ENCODE data around the gene ALCAM.

ALCAM gene

GRCh38 chr3:105427332-105427731, 60.6 kb downstream of the ALCAM start:
- WGBS (ENCODE audit: insufficient coverage, insufficient read length): no CpG with 5 or more reads among the region's 1 CpG
- H3K4me1 ChIP-seq (ENCODE audit: control insufficient read depth, insufficient read depth, low read length): peaks cover 5% of the 10 kb centered on the region
- H3K27me3 ChIP-seq (ENCODE audit: control insufficient read depth, insufficient read depth, low read length): no peaks in the 10 kb centered on the region
- no peaks in the 10 kb centered on the region for H3K36me3 ChIP-seq (ENCODE audit: control insufficient read depth, insufficient read depth, low read length)
- H3K4me3 ChIP-seq (ENCODE audit: low read length): no peak overlapping the region
- H3K27ac ChIP-seq (ENCODE audit: low read length): no peak overlapping the region
- DNase-seq (ENCODE audit: low read depth, low spot score): no peak
- H3K9me3 ChIP-seq (ENCODE audit: control insufficient read depth, insufficient read depth, low read length): no peaks in the 10 kb centered on the region

GRCh38 chr3:105429034-105429762, 62.5 kb downstream of the ALCAM start:
- DNase-seq (ENCODE audit: low read depth, low spot score): no peak
- no peak overlapping the region for H3K4me3 ChIP-seq (ENCODE audit: low read length)
- no peak overlapping the region for H3K27ac ChIP-seq (ENCODE audit: low read length)
- no peaks in the 10 kb centered on the region for H3K36me3 ChIP-seq (ENCODE audit: control insufficient read depth, insufficient read depth, low read length)
- H3K4me1 ChIP-seq (ENCODE audit: control insufficient read depth, insufficient read depth, low read length): peaks cover 5% of the 10 kb centered on the region
- no peaks in the 10 kb centered on the region for H3K27me3 ChIP-seq (ENCODE audit: control insufficient read depth, insufficient read depth, low read length)
- H3K9me3 ChIP-seq (ENCODE audit: control insufficient read depth, insufficient read depth, low read length): no peaks in the 10 kb centered on the region

- peaks cover 5% of the 10 kb centered on the region for H3K4me1 ChIP-seq (ENCODE audit: control insufficient read depth, insufficient read depth, low read length)
- DNase-seq (ENCODE audit: low read depth, low spot score): no peak
- no peak overlapping the region for H3K4me3 ChIP-seq (ENCODE audit: low read length)
- no peaks in the 10 kb centered on the region for H3K9me3 ChIP-seq (ENCODE audit: control insufficient read depth, insufficient read depth, low read length)
- no peak overlapping the region for H3K27ac ChIP-seq (ENCODE audit: low read length)
- no peaks in the 10 kb centered on the region for H3K36me3 ChIP-seq (ENCODE audit: control insufficient read depth, insufficient read depth, low read length)
- no CpG with 5 or more reads among the region's 2 CpGs for WGBS (ENCODE audit: insufficient coverage, insufficient read length)
- no peaks in the 10 kb centered on the region for H3K27me3 ChIP-seq (ENCODE audit: control insufficient read depth, insufficient read depth, low read length)
These were observed 63.7 kb downstream of the ALCAM start for GRCh38 chr3:105430455-105430854.

- H3K9me3 ChIP-seq (ENCODE audit: control insufficient read depth, insufficient read depth, low read length): no peaks in the 10 kb centered on the region
- H3K4me1 ChIP-seq (ENCODE audit: control insufficient read depth, insufficient read depth, low read length): peaks cover 5% of the 10 kb centered on the region
- WGBS (ENCODE audit: insufficient coverage, insufficient read length): no CpG with 5 or more reads among the region's 2 CpGs
- no peaks in the 10 kb centered on the region for H3K27me3 ChIP-seq (ENCODE audit: control insufficient read depth, insufficient read depth, low read length)
- H3K27ac ChIP-seq (ENCODE audit: low read length): no peak overlapping the region
- no peak for DNase-seq (ENCODE audit: low read depth, low spot score)
- no peaks in the 10 kb centered on the region for H3K36me3 ChIP-seq (ENCODE audit: control insufficient read depth, insufficient read depth, low read length)
- H3K4me3 ChIP-seq (ENCODE audit: low read length): no peak overlapping the region
These were observed 64.5 kb downstream of the ALCAM start for GRCh38 chr3:105431200-105431599.

GRCh38 chr3:105435277-105435676, 68.6 kb downstream of the ALCAM start:
- no peak for DNase-seq (ENCODE audit: low read depth, low spot score)
- Histone ChIP-seq H3K27ac (ENCODE audit: low read length) (no peak overlapping the region), H3K9me3 (ENCODE audit: control insufficient read depth, insufficient read depth, low read length) (no peaks in the 10 kb centered on the region), H3K36me3 (ENCODE audit: control insufficient read depth, insufficient read depth, low read length) (no peaks in the 10 kb centered on the region), H3K4me3 (ENCODE audit: low read length) (no peak overlapping the region), H3K27me3 (ENCODE audit: control insufficient read depth, insufficient read depth, low read length) (no peaks in the 10 kb centered on the region), H3K4me1 (ENCODE audit: control insufficient read depth, insufficient read depth, low read length) (no peaks in the 10 kb centered on the region)
- no CpG with 5 or more reads among the region's 3 CpGs for WGBS (ENCODE audit: insufficient coverage, insufficient read length)

- H3K36me3 ChIP-seq (ENCODE audit: control insufficient read depth, insufficient read depth, low read length): no peaks in the 10 kb centered on the region
- H3K9me3 ChIP-seq (ENCODE audit: control insufficient read depth, insufficient read depth, low read length): no peaks in the 10 kb centered on the region
- no peaks in the 10 kb centered on the region for H3K27me3 ChIP-seq (ENCODE audit: control insufficient read depth, insufficient read depth, low read length)
- no peak overlapping the region for H3K4me3 ChIP-seq (ENCODE audit: low read length)
- no peaks in the 10 kb centered on the region for H3K4me1 ChIP-seq (ENCODE audit: control insufficient read depth, insufficient read depth, low read length)
- no peak overlapping the region for H3K27ac ChIP-seq (ENCODE audit: low read length)
- no peak for DNase-seq (ENCODE audit: low read depth, low spot score)
These were observed 70.0 kb downstream of the ALCAM start for GRCh38 chr3:105436687-105437086.

GRCh38 chr3:105440113-105440512, 73.4 kb downstream of the ALCAM start:
- WGBS (ENCODE audit: insufficient coverage, insufficient read length): no CpG with 5 or more reads among the region's 3 CpGs

GRCh38 chr3:105444725-105445124, 78.0 kb downstream of the ALCAM start:
- Histone ChIP-seq H3K27me3 (ENCODE audit: control insufficient read depth, insufficient read depth, low read length) (no peaks in the 10 kb centered on the region), H3K27ac (ENCODE audit: low read length) (no peak overlapping the region)
- no CpG with 5 or more reads among the region's 1 CpG for WGBS (ENCODE audit: insufficient coverage, insufficient read length)

More at GRCh38 chr3:105440113-105440512, 73.4 kb downstream of the ALCAM start:
- no peaks in the 10 kb centered on the region for H3K27me3 ChIP-seq (ENCODE audit: control insufficient read depth, insufficient read depth, low read length)
- H3K9me3 ChIP-seq (ENCODE audit: control insufficient read depth, insufficient read depth, low read length): no peaks in the 10 kb centered on the region
- H3K4me3 ChIP-seq (ENCODE audit: low read length): no peak overlapping the region
- DNase-seq (ENCODE audit: low read depth, low spot score): no peak
- no peaks in the 10 kb centered on the region for H3K36me3 ChIP-seq (ENCODE audit: control insufficient read depth, insufficient read depth, low read length)
- H3K27ac ChIP-seq (ENCODE audit: low read length): no peak overlapping the region
- no peaks in the 10 kb centered on the region for H3K4me1 ChIP-seq (ENCODE audit: control insufficient read depth, insufficient read depth, low read length)

GRCh38 chr3:105448338-105448982, 81.8 kb downstream of the ALCAM start:
- no peak for DNase-seq (ENCODE audit: low read depth, low spot score)
- Histone ChIP-seq H3K36me3 (ENCODE audit: control insufficient read depth, insufficient read depth, low read length) (no peaks in the 10 kb centered on the region), H3K4me1 (ENCODE audit: control insufficient read depth, insufficient read depth, low read length) (no peaks in the 10 kb centered on the region), H3K9me3 (ENCODE audit: control insufficient read depth, insufficient read depth, low read length) (no peaks in the 10 kb centered on the region), H3K4me3 (ENCODE audit: low read length) (no peak overlapping the region), H3K27me3 (ENCODE audit: control insufficient read depth, insufficient read depth, low read length) (no peaks in the 10 kb centered on the region), H3K27ac (ENCODE audit: low read length) (no peak overlapping the region)
- WGBS (ENCODE audit: insufficient coverage, insufficient read length): no CpG with 5 or more reads among the region's 4 CpGs

More at GRCh38 chr3:105444725-105445124, 78.0 kb downstream of the ALCAM start:
- Histone ChIP-seq H3K36me3 (ENCODE audit: control insufficient read depth, insufficient read depth, low read length) (no peaks in the 10 kb centered on the region), H3K4me3 (ENCODE audit: low read length) (no peak overlapping the region), H3K9me3 (ENCODE audit: control insufficient read depth, insufficient read depth, low read length) (no peaks in the 10 kb centered on the region), H3K4me1 (ENCODE audit: control insufficient read depth, insufficient read depth, low read length) (no peaks in the 10 kb centered on the region)
- no peak for DNase-seq (ENCODE audit: low read depth, low spot score)

- no CpG with 5 or more reads among the region's 3 CpGs for WGBS (ENCODE audit: insufficient coverage, insufficient read length)
- Histone ChIP-seq H3K4me1 (ENCODE audit: control insufficient read depth, insufficient read depth, low read length) (no peaks in the 10 kb centered on the region), H3K27me3 (ENCODE audit: control insufficient read depth, insufficient read depth, low read length) (no peaks in the 10 kb centered on the region), H3K9me3 (ENCODE audit: control insufficient read depth, insufficient read depth, low read length) (no peaks in the 10 kb centered on the region), H3K4me3 (ENCODE audit: low read length) (no peak overlapping the region), H3K27ac (ENCODE audit: low read length) (no peak overlapping the region), H3K36me3 (ENCODE audit: control insufficient read depth, insufficient read depth, low read length) (no peaks in the 10 kb centered on the region)
- no peak for DNase-seq (ENCODE audit: low read depth, low spot score)
These were observed 82.7 kb downstream of the ALCAM start for GRCh38 chr3:105449414-105449813.

GRCh38 chr3:105456017-105456416, 89.3 kb downstream of the ALCAM start:
- no CpG with 5 or more reads among the region's 6 CpGs for WGBS (ENCODE audit: insufficient coverage, insufficient read length)
- Histone ChIP-seq H3K36me3 (ENCODE audit: control insufficient read depth, insufficient read depth, low read length) (no peaks in the 10 kb centered on the region), H3K4me3 (ENCODE audit: low read length) (no peak overlapping the region), H3K27ac (ENCODE audit: low read length) (no peak overlapping the region), H3K27me3 (ENCODE audit: control insufficient read depth, insufficient read depth, low read length) (no peaks in the 10 kb centered on the region), H3K9me3 (ENCODE audit: control insufficient read depth, insufficient read depth, low read length) (no peaks in the 10 kb centered on the region), H3K4me1 (ENCODE audit: control insufficient read depth, insufficient read depth, low read length) (peaks cover 3% of the 10 kb centered on the region; the same call in 1 of the 2 replicates)
- no peak for DNase-seq (ENCODE audit: low read depth, low spot score)
